Vagina (tissue), 2 donors: ENCODE results near the gene TARS2.

ENCODE experiments used
- CTCF ChIP-seq, 3 experiments: fragments of 450-650 bp in 2 of 3; fragments of 200-600 bp in 1 of 3; sonication (generic) in 1 of 3; IDR thresholded peaks; one replicate each; pipeline ENCODE4 v1.5.1; 2017 to 2019; ENCODE audit warnings: antibody characterized with exemption in 3 of 3, mild to moderate bottlenecking in 2 of 3, moderate library complexity in 2 of 3
- POLR2A ChIP-seq, 2 donors: fragments of 450-650 bp; IDR thresholded peaks; one replicate each; pipeline ENCODE4 v1.6.1; 2017; ENCODE audit warnings: antibody characterized with exemption in 2 of 2, mild to moderate bottlenecking in 2 of 2, moderate library complexity in 2 of 2

DNA sequence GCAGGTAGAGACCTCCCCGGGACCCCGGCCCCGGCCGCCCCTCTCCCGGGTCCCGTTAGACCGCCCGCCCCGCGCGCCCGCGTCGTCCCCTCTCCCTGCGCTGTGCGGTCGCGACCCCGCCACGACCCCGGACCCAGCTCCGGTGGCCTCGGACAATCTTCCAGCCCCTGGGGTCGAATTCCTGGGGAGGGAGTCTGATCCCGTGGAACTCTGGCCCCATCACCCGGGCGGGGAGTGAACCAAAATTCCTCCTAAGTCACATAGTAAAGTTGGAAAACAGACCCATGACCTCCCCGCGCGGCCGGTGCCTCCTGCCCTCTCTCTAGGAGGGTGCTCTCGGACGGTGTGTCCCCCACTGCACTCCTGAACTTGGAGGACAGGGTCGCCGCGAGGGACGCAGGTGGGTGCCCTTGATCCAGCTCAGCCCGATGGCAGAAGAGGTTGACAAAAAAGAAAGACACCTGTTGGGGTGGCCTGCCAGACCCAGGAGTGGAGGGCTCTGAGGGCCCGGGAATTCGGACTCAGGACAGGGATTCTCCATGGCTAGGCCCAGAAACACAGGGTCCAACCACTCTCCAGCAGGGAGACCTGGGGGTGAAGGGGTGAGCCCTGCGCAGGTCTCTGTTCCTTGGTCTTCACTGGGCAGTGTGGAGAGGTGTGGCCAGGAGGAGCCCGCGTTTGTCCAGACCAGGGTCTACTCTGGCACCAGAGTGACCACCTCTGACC lies 62.4 kb downstream of the TARS2 start:
- TF ChIP-seq POLR2A (IDR thresholded peaks at IDR 0.05) (no peak), CTCF (IDR thresholded peaks at IDR 0.05) (no peak)
